Liver (tissue), 9 donors: Measurements from ENCODE around the gene LINS1. TPM values are rescaled to one million over a fixed set of nuclear protein-coding genes. Genes with fewer than 3 reads are reported as not detected.
A peak's percentile ranks its signal among the peaks of the same experiment; 100 is the strongest.

Experiments used
- DNase-seq: peaks from one replicate; pipeline ENCODE4 v3.0.0-alpha.2; 2017; ENCODE audit warnings: low spot score
- H3K27ac ChIP-seq, 2 donors: one replicate each; pipeline ENCODE4 v1.7.0; 2013; ENCODE audit warnings: inconsistent platforms in 2 of 2, low read length in 2 of 2, control low read depth in 1 of 2, low read depth in 1 of 2, mild to moderate bottlenecking in 1 of 2
- H3K27me3 ChIP-seq, 4 donors: one replicate each; pipeline versions ENCODE4 v1.6.1 to v1.7.0; 2013; ENCODE audit warnings: low read length in 3 of 4, inconsistent platforms in 1 of 4, mild to moderate bottlenecking in 1 of 4, moderate library complexity in 1 of 4; ENCODE audit not compliant: control insufficient read depth in 4 of 4, insufficient read depth in 4 of 4
- H3K36me3 ChIP-seq, 4 donors: one replicate each; pipeline versions ENCODE4 v1.6.1 to v1.7.0; 2013; ENCODE audit warnings: low read length in 3 of 4, mild to moderate bottlenecking in 3 of 4, low read depth in 1 of 4, moderate library complexity in 1 of 4; ENCODE audit not compliant: control insufficient read depth in 4 of 4, insufficient read depth in 3 of 4
- H3K4me1 ChIP-seq, 4 donors: one replicate each; pipeline versions ENCODE4 v1.6.1 to v1.7.0; 2013; ENCODE audit warnings: low read length in 3 of 4, mild to moderate bottlenecking in 3 of 4, moderate library complexity in 1 of 4; ENCODE audit not compliant: control insufficient read depth in 4 of 4, insufficient read depth in 4 of 4
- H3K4me3 ChIP-seq, 3 donors: one replicate each; pipeline versions ENCODE4 v1.6.1 to v1.7.0; 2013; ENCODE audit warnings: low read length in 3 of 3, control low read depth in 1 of 3, low read depth in 1 of 3, mild to moderate bottlenecking in 1 of 3
- H3K9ac ChIP-seq, 2 donors: one replicate each; pipeline ENCODE4 v1.7.0; 2013; ENCODE audit warnings: low read length in 2 of 2, mild to moderate bottlenecking in 2 of 2, moderate library complexity in 2 of 2, control low read depth in 1 of 2, low read depth in 1 of 2
- H3K9me3 ChIP-seq, 4 donors: one replicate each; pipeline versions ENCODE4 v1.6.1 to v1.7.0; 2013; ENCODE audit warnings: low read length in 3 of 4; ENCODE audit not compliant: control insufficient read depth in 4 of 4
- ATF3 ChIP-seq: IDR thresholded peaks from 2 replicates; pipeline ENCODE4 v1.6.1; 2016; ENCODE audit warnings: antibody characterized with exemption
- CTCF ChIP-seq: fragments of 150-350 bp; IDR thresholded peaks from 2 replicates; pipeline ENCODE4 v1.5.1; 2017; ENCODE audit warnings: improper control_type of control experiment, low read depth, low read length; ENCODE audit not compliant: missing input control
- FOXA1 ChIP-seq: IDR thresholded peaks from 2 replicates; pipeline ENCODE4 v1.6.1; 2016; ENCODE audit warnings: antibody characterized with exemption
- GABPA ChIP-seq, 2 donors: IDR thresholded peaks in 1 of 2; conservative IDR thresholded peaks in 1 of 2; 2 replicates each; pipeline ENCODE4 v1.6.1; 2016; ENCODE audit warnings: antibody characterized with exemption in 2 of 2, mild to moderate bottlenecking in 1 of 2, moderate library complexity in 1 of 2
- HNF4A ChIP-seq, 2 donors: conservative IDR thresholded peaks; 2 replicates each; pipeline ENCODE4 v1.6.1; 2016; ENCODE audit warnings: antibody characterized with exemption in 2 of 2, mild to moderate bottlenecking in 2 of 2
- HNF4G ChIP-seq: IDR thresholded peaks from 2 replicates; pipeline ENCODE4 v1.6.1; 2016; ENCODE audit warnings: antibody characterized with exemption
- NR2F2 ChIP-seq: IDR thresholded peaks from 2 replicates; pipeline ENCODE4 v1.6.1; 2016; ENCODE audit warnings: antibody characterized with exemption
- REST ChIP-seq: IDR thresholded peaks from 2 replicates; pipeline ENCODE4 v1.6.1; 2016; ENCODE audit warnings: antibody characterized with exemption, mild to moderate bottlenecking
- RXRA ChIP-seq, 2 donors: IDR thresholded peaks; 2 replicates each; pipeline ENCODE4 v1.6.1; 2017 to 2018; ENCODE audit warnings: antibody characterized with exemption in 2 of 2, mild to moderate bottlenecking in 1 of 2
- SP1 ChIP-seq: IDR thresholded peaks from 2 replicates; pipeline ENCODE4 v1.6.1; 2018; ENCODE audit warnings: antibody characterized with exemption, mild to moderate bottlenecking
- TAF1 ChIP-seq: conservative IDR thresholded peaks from 2 replicates; pipeline ENCODE4 v1.6.1; 2016; ENCODE audit warnings: antibody characterized with exemption, mild to moderate bottlenecking
- WGBS: extraction: QIAGEN DNeasy Blood & Tissue Kit; methylation state at CpG from one replicate; pipeline ENCODE4 v1.1.7; 2013; 5-methylcytosine and 5-hydroxymethylcytosine counted together
- polyA plus RNA-seq, 2 donors: library from polyadenylated mRNA; stranded (reverse) in 1 of 2; unstranded in 1 of 2; fragments of 200-250 nt in 1 of 2; fragments of >200 nt in 1 of 2; fragmentation: Nextera tagmentation in 1 of 2; extraction: Ambion mirVana in 1 of 2; gene quantifications; one replicate each; pipeline versions ENCODE4 v1.2.1 to v1.2.3, GENCODE V29; 2013 to 2015
- total RNA-seq, 2 donors: library from RNA; depleted of rRNA; stranded (reverse); fragments of >200 nt; gene quantifications; one replicate each; pipeline ENCODE4 v1.2.3, GENCODE V29; 2014
- TF ChIP-seq, protein P1 (sequence below): IDR thresholded peaks from 2 replicates; pipeline ENCODE4 v1.6.1; 2016; ENCODE audit warnings: antibody characterized with exemption
- TF ChIP-seq, protein P2 (sequence below): IDR thresholded peaks from 2 replicates; pipeline ENCODE4 v1.6.1; 2016; ENCODE audit warnings: antibody characterized with exemption
- donor health status: healthy.
- donor health status: healthy.
- donor health status: healthy.
- donor health status: healthy.
- donor health status: healthy.

The LINS1 gene
- total and polyA plus RNA-seq, 4 donors: 2.9 to 9.1 (median 6.3) TPM

- Histone ChIP-seq H3K9ac (no peak overlapping the region), H3K4me3 (no peak overlapping the region), H3K9me3 (no peaks in the 10 kb centered on the region)
Observed at GRCh38 chr15:100525436-100525835, 76.5 kb downstream of the LINS1 start.

DNA sequence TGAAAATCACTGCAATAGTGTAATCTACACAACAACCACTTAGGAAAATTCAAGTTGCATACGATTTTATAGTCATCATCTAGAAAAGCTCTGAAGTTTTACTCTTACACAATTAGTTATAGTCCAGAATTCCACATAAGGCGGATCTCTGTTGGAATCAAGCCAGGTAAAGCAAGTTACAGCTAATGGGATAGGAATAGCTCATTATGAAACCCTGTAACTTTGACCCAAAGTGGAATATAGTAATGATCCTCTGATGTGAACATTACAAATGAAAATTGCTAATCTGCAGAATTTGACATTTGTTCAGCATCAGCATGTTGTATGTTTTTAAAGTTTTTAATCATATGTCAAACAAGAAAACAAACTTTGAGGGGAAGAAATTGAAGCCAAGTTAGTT is 77.7 kb downstream of the LINS1 start:
- TF ChIP-seq HNF4A (conservative IDR thresholded peaks at IDR 0.05) (peak; percentile 42 to 52), CTCF (no peak)
- Histone ChIP-seq H3K4me3 (no peak overlapping the region), H3K9ac (no peak overlapping the region), H3K36me3 (no peaks in the 10 kb centered on the region), H3K4me1 (peaks cover 0 to 11% (median 10%) of the 10 kb centered on the region in 4 donors), H3K9me3 (no peaks in the 10 kb centered on the region), H3K27ac (no peak overlapping the region), H3K27me3 (no peaks in the 10 kb centered on the region)
- WGBS: 33% methylated on average over 2 of the region's 2 CpGs
- DNase-seq: no peak

More at GRCh38 chr15:100525436-100525835, 76.5 kb downstream of the LINS1 start:
- TF ChIP-seq REST (no peak), NR2F2 (no peak), TAF1 (no peak), RXRA (IDR thresholded peaks at IDR 0.05) (no peak), FOXA1 (no peak), ATF3 (no peak), GABPA (IDR thresholded peaks at IDR 0.05 in 1 of 2, conservative IDR thresholded peaks at IDR 0.05 in 1 of 2) (no peak), SP1 (no peak), HNF4G (no peak)
- TF ChIP-seq, protein P1, sequence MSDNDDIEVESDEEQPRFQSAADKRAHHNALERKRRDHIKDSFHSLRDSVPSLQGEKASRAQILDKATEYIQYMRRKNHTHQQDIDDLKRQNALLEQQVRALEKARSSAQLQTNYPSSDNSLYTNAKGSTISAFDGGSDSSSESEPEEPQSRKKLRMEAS: no peak
- TF ChIP-seq, protein P2, sequence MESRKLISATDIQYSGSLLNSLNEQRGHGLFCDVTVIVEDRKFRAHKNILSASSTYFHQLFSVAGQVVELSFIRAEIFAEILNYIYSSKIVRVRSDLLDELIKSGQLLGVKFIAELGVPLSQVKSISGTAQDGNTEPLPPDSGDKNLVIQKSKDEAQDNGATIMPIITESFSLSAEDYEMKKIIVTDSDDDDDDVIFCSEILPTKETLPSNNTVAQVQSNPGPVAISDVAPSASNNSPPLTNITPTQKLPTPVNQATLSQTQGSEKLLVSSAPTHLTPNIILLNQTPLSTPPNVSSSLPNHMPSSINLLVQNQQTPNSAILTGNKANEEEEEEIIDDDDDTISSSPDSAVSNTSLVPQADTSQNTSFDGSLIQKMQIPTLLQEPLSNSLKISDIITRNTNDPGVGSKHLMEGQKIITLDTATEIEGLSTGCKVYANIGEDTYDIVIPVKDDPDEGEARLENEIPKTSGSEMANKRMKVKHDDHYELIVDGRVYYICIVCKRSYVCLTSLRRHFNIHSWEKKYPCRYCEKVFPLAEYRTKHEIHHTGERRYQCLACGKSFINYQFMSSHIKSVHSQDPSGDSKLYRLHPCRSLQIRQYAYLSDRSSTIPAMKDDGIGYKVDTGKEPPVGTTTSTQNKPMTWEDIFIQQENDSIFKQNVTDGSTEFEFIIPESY: no peak
- Histone ChIP-seq H3K36me3 (no peaks in the 10 kb centered on the region), H3K4me1 (peaks cover 0 to 11% (median 10%) of the 10 kb centered on the region in 4 donors), H3K27ac (no peak overlapping the region), H3K27me3 (no peaks in the 10 kb centered on the region)
- WGBS: 38% methylated on average over 1 of the region's 1 CpG
- DNase-seq: no peak
